ENCODE measurements around the gene NRIP2. TPM values are rescaled to one million over a fixed set of nuclear protein-coding genes. Genes with fewer than 3 reads are reported as not detected.
A peak's percentile ranks its signal among the peaks of the same experiment; 100 is the strongest.
"Not testable (repeated sequence)": the region's sequence is repeated elsewhere in the genome, so short reads cannot be mapped to it uniquely, and the experiment has no call there.

NRIP2 gene
- total RNA-seq, 2 donors from 2014 or later: 4.9 to 8.1 TPM

DNA sequence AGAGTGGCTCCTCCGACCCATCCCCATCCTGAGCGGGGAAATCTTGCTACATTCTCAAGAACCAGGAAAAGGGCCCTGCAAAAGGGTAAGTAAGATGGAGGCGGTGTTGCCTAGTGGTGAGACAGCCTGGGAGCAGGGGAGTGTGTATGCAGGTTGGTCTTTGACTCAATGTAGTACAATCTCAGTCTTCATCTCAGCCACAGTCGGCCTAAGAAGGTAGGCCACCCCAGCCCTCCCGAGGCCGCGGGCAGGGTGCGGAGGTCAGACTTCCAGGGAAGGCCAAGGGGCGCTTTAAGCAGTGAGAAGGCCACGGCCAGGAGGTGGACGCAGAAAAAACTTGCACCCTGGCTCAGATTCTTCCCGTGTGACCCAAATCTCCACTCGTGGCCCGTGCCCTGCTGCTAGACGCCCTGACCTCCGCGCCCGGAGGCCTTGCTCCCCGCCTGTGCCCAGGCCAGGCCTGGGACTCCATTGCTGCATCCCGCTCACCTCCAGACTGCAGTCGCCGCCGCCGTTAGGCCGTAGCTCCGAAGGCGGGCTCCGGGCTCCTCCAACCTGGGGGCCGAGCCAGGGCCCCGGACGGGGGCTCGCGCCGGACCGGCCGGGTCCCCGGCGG is 41.7 kb upstream of the NRIP2 start:
- peak; percentile 13 for ATAC-seq (ENCODE audit: insufficient number of reproducible peaks, low FRiP score, low read depth)

DNA sequence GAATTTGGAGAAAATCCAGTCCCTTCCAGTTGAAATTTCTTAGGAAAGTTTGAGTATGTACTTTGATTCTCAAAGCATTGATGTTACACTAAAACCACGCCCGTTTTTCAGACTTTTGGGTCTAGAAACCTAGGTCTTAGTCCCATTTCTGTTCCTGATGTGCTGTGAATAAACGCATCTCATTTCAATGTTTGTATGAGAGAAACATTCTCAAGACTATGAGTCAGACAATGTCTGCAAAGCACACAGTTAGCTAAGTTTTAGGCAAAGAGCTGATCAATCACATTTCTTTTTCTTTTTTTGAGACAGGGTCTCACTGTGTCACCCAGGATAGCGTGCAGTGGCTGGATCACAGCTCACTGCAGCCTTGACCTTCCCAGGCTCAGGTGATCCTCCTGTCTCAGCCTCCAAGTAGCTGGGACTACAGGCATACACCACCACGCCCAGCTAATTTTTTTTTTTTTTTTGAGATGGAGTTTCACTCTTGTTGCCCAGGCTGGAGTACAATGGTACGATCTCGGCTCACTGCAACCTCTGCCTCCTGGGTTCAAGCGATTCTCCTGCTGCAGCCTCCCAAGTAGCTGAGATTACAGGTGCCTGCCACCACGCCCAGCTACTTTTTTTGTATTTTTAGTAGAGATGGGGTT is 34.3 kb upstream of the NRIP2 start:
- not testable (repeated sequence) for H3K4me3 ChIP-seq; H3K27me3 ChIP-seq (replicated peaks; ENCODE audit: insufficient read depth); ATAC-seq (ENCODE audit: insufficient number of reproducible peaks, low FRiP score, low read depth); H3K9me3 ChIP-seq; H3K27ac ChIP-seq; H3K4me1 ChIP-seq (ENCODE audit: control insufficient read depth in 1 of 2, low read depth in 2 of 2); H3K36me3 ChIP-seq; DNase-seq (ENCODE audit: low spot score)

More for the DNA sequence above, 41.7 kb upstream of the NRIP2 start:
- no peak for DNase-seq (ENCODE audit: low spot score)
- Histone ChIP-seq H3K4me3 (peak overlapping the region; percentile 81), H3K27ac (peak overlapping the region; percentile 73 to 82), H3K9me3 (no peaks in the 10 kb centered on the region), H3K36me3 (no peaks in the 10 kb centered on the region), H3K4me1 (ENCODE audit: control insufficient read depth in 1 of 2, low read depth in 2 of 2) (peaks cover 11 to 18% of the 10 kb centered on the region in 2 donors), H3K27me3 (replicated peaks; ENCODE audit: insufficient read depth) (no peaks in the 10 kb centered on the region)
- TF ChIP-seq, protein P1, sequence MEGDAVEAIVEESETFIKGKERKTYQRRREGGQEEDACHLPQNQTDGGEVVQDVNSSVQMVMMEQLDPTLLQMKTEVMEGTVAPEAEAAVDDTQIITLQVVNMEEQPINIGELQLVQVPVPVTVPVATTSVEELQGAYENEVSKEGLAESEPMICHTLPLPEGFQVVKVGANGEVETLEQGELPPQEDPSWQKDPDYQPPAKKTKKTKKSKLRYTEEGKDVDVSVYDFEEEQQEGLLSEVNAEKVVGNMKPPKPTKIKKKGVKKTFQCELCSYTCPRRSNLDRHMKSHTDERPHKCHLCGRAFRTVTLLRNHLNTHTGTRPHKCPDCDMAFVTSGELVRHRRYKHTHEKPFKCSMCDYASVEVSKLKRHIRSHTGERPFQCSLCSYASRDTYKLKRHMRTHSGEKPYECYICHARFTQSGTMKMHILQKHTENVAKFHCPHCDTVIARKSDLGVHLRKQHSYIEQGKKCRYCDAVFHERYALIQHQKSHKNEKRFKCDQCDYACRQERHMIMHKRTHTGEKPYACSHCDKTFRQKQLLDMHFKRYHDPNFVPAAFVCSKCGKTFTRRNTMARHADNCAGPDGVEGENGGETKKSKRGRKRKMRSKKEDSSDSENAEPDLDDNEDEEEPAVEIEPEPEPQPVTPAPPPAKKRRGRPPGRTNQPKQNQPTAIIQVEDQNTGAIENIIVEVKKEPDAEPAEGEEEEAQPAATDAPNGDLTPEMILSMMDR (IDR thresholded peaks at IDR 0.05): no peak

DNA sequence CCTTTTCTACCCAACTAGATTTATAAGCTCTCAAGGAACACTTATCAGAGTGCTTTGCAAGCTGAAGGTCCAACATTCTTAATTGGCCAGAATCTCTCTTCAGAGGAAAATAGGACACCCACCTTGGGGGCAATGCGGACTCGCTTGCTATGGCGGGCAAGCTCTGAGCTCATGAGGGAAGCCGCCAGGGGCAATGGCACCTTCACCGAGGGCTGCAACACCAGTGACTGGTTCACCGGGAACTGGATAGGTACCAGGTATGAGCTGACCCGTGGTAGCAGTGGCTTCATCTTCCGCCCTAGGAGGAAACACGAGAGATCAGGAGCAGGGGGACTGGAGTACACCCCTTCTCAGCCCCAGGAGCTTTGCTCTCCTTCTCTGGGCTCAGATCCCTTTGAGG is 29.4 kb upstream of the NRIP2 start:
- H3K4me3 ChIP-seq: no peak overlapping the region
- no peaks in the 10 kb centered on the region for H3K4me1 ChIP-seq (ENCODE audit: control insufficient read depth in 1 of 2, low read depth in 2 of 2)
- TF ChIP-seq, protein P1 (IDR thresholded peaks at IDR 0.05): no peak
- H3K27me3 ChIP-seq (replicated peaks; ENCODE audit: insufficient read depth): no peaks in the 10 kb centered on the region
- no peaks in the 10 kb centered on the region for H3K9me3 ChIP-seq
- H3K36me3 ChIP-seq: no peaks in the 10 kb centered on the region
- H3K27ac ChIP-seq: no peak overlapping the region
- no peak for ATAC-seq (ENCODE audit: insufficient number of reproducible peaks, low FRiP score, low read depth)
- DNase-seq (ENCODE audit: low spot score): no peak

DNA sequence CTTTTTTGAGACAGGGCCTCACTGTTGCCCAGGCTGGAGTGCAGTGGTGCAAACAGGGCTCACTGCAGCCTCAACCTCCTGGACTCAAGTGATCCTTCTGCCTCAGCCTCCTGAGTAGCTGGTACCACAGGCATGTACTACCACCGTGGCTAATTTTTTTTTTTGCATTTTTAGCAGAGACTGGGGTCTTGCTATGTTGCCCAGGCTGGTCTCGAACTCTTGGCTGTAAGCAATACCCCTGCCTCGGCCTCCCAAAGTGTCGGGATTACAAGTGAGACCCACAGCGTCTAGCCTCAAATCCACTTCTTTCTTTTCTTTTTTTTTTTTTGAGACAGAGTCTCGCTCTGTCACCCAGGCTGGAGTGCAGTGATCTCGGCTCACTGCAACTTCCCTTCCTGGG is 28.6 kb upstream of the NRIP2 start:
- not testable (repeated sequence) for H3K4me1 ChIP-seq (ENCODE audit: control insufficient read depth in 1 of 2, low read depth in 2 of 2); H3K9me3 ChIP-seq; H3K27me3 ChIP-seq (replicated peaks; ENCODE audit: insufficient read depth); H3K27ac ChIP-seq; DNase-seq (ENCODE audit: low spot score); H3K36me3 ChIP-seq; ATAC-seq (ENCODE audit: insufficient number of reproducible peaks, low FRiP score, low read depth); H3K4me3 ChIP-seq

DNA sequence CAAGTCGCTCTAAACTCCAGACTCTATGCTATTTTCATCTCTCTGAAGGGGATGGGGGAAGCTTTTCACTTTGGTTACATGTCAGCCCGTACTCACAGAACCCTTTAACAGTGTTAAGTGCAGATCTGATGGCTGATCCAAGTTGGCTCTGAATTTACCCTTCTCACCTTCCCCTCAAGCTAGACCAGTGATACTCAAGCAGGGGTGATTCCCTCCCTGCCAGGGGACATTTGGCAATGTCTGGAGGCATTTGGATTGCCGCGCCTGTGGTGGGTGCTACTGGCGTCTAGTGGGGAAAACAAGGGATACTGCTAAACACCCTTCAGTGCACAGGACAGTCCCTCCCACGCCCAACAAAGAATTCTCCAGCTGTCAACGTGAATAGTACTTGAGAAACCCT is 28.0 kb upstream of the NRIP2 start:
- H3K9me3 ChIP-seq: no peaks in the 10 kb centered on the region
- no peak for DNase-seq (ENCODE audit: low spot score)
- ATAC-seq (ENCODE audit: insufficient number of reproducible peaks, low FRiP score, low read depth): no peak
- TF ChIP-seq, protein P1 (IDR thresholded peaks at IDR 0.05): no peak
- H3K27ac ChIP-seq: no peak overlapping the region
- H3K36me3 ChIP-seq: no peaks in the 10 kb centered on the region
- no peak overlapping the region for H3K4me3 ChIP-seq
- no peaks in the 10 kb centered on the region for H3K27me3 ChIP-seq (replicated peaks; ENCODE audit: insufficient read depth)
- no peaks in the 10 kb centered on the region for H3K4me1 ChIP-seq (ENCODE audit: control insufficient read depth in 1 of 2, low read depth in 2 of 2)

DNA sequence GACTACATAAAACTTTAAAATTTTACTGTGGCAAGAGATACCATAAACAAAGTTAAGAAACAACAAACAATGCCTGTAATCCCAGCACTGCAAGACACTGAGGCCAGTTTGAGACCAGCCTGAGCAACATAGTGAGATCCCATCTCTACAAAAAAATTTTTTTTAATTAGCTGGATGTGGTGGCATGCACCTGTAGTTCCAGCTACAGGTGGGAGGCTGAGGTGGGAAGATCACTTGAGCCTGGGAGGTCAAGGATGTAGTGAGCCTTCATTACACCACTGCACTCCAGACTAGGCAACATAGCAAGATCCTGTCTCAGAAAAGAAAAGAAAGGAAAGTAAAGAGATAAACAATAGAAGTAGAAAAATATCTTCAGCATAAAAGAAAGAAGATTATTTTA is 25.3 kb upstream of the NRIP2 start:
- DNase-seq (ENCODE audit: low spot score) (no peak), ATAC-seq (ENCODE audit: insufficient number of reproducible peaks, low FRiP score, low read depth) (no peak)
- H3K4me1 ChIP-seq (ENCODE audit: control insufficient read depth in 1 of 2, low read depth in 2 of 2): no peaks in the 10 kb centered on the region
- H3K4me3 ChIP-seq: no peak overlapping the region
- no peaks in the 10 kb centered on the region for H3K27me3 ChIP-seq (replicated peaks; ENCODE audit: insufficient read depth)
- no peak overlapping the region for H3K27ac ChIP-seq
- no peaks in the 10 kb centered on the region for H3K9me3 ChIP-seq
- TF ChIP-seq, protein P1 (IDR thresholded peaks at IDR 0.05): no peak
- H3K36me3 ChIP-seq: no peaks in the 10 kb centered on the region

Measured in thoracic aorta (tissue), 2 donors.